Subcutaneous adipose tissue (tissue), 4 donors: ENCODE data around the gene AMIGO1. TPM values are rescaled to one million over a fixed set of nuclear protein-coding genes. Genes with fewer than 3 reads are reported as not detected.

Experiments
- total RNA-seq, 4 donors: library from RNA; depleted of rRNA; stranded (reverse); fragments of >200 nt; gene quantifications; one replicate each; pipeline ENCODE4 v1.1.0, GENCODE V29; 2016
- TF ChIP-seq, protein P1 (sequence below): fragments of 450-650 bp; IDR thresholded peaks from one replicate; pipeline ENCODE4 v1.5.1; 2016; ENCODE audit warnings: low read depth, mild to moderate bottlenecking, control low read depth, antibody characterized with exemption, moderate library complexity

AMIGO1 gene
- total RNA-seq, 4 donors from 2014 or later: 2.6 to 5.4 (median 3.4) TPM

DNA sequence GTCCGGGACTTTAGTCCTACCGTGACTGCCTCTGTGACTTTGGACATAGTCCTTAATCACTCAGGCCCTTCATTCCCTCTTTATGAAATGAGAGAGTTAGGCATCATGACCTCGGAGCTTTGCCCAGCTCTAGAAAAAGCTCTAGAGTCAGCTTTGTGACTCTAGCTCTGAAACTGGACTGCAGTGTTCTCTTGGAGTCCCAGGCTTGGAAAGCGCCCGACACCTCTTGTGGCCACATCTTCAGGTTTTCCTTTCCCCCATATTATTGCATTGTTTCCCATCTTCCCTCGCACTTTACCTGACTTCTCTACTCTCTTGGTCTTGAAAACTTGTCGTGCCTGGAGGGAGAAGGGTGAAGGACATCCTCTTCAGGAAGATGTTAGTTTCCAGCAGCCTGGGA, 12.5 kb upstream of the AMIGO1 start:
- TF ChIP-seq, protein P1, sequence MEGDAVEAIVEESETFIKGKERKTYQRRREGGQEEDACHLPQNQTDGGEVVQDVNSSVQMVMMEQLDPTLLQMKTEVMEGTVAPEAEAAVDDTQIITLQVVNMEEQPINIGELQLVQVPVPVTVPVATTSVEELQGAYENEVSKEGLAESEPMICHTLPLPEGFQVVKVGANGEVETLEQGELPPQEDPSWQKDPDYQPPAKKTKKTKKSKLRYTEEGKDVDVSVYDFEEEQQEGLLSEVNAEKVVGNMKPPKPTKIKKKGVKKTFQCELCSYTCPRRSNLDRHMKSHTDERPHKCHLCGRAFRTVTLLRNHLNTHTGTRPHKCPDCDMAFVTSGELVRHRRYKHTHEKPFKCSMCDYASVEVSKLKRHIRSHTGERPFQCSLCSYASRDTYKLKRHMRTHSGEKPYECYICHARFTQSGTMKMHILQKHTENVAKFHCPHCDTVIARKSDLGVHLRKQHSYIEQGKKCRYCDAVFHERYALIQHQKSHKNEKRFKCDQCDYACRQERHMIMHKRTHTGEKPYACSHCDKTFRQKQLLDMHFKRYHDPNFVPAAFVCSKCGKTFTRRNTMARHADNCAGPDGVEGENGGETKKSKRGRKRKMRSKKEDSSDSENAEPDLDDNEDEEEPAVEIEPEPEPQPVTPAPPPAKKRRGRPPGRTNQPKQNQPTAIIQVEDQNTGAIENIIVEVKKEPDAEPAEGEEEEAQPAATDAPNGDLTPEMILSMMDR: no peak

DNA sequence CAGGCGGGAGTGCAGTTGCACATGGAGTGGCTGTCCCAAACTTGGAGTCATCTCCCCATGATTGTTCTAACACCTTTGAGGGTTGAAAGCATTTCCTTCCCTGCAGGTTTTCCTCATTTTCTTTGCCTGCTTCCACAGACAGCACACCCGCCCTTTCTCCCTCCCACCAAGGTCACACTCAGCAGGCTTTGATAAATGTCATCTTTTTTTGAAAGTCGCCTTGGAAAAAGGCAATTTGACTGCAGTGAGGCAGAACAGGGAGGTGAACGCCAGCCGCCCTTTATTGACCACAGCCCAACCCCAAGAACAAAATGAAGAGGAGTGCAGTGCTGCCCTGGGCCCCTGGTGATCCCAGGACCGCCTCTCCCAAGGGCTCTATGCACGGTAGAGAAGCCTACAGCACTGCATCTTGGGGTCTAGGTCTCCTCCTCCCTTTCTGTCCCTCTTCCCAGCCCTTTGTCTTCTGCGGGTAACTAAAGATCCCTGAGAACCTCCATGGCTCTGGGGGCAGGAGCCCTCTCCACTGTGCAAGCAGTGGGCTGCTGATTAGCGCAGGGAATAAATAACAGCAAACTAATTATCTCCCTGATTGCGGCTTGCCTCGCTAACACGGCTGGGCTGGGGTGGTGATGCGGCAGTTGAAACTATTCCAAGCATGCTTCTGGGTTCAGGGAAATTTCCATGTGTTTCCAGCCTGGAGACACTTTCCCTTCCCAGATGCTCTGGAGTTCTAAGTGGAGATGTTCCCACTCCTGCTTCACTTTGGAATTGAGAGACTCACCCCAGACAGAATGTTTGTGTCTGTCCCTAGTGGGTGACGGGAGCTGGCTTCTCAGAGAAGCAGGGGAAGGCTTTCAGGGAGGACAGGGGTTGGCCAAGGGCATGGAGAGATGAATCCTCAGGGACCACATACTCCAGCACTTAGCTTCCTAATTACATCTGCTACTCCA, 11.8 kb upstream of the AMIGO1 start:
- TF ChIP-seq, protein P1: no peak

GRCh38 chr1:109517337-109517736, 7.8 kb upstream of the AMIGO1 start:
- TF ChIP-seq, protein P1: no peak

DNA sequence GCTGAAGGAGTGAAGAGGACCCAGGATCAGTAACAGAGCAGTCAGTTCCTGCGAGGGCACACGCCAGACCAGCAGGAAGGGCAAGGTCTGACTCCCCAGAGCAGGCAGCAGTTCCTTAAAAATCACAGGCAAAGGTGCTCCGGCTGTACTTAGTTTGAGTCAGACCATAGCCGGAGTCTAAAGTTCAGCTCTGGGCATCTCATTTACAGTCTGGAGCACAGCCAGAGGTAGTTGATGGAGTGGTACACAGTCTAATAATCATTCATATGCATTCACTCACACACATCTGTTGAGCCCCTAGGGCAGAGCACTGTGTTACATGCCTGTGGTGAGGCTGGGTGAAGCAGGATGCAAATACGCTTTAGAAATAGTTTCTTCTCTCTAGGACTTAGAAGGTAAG, 7.3 kb upstream of the AMIGO1 start:
- TF ChIP-seq, protein P1: no peak

DNA sequence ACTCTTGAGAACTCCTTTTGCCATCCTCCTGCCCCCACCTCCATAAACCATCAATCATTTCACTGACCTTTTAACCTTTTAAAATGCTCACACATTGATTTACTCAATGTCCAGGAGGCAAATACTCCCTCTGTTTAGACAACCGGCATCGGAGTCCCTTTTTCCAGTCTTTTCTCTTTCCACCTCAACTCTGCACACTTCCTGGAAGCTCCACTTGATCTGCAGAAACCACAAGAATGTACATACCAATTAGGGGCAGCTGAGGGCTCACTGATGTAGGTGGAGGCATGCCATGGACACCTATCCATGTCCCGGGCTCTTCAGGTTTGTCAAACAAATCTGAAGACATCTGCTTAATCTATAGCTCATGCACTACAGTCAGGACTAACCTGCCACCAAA, 5.3 kb upstream of the AMIGO1 start:
- TF ChIP-seq, protein P1: no peak

GRCh38 chr1:109513110-109513710, 3.7 kb upstream of the AMIGO1 start:
- TF ChIP-seq, protein P1: no peak

DNA sequence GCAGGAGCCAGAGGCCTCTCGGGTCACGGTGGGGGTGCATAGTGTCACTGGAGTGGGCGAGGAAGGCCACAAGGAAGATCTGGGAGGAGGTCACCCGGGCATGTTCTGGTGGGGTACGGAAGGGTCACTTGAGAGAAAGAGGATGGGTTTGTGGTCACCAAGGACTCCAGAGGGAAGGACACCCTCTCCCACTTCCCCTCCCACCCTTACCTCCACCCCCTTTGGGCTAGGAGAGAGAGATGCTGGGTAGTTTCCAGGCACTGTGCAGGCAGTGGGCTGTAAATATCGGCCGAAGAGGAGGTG, 703 bp downstream of the AMIGO1 start:
- TF ChIP-seq, protein P1: no peak
